Measurements from ENCODE around the gene PDK2. TPM values are rescaled to one million over a fixed set of nuclear protein-coding genes. Genes with fewer than 3 reads are reported as not detected.

Gene PDK2
- total and polyA plus RNA-seq, 9 of the 15 experiments (the other 6 are each of a cell fraction or from before 2014, with no cell fraction given) = 0.03 to 2.5 (median 1.4) TPM

DNA sequence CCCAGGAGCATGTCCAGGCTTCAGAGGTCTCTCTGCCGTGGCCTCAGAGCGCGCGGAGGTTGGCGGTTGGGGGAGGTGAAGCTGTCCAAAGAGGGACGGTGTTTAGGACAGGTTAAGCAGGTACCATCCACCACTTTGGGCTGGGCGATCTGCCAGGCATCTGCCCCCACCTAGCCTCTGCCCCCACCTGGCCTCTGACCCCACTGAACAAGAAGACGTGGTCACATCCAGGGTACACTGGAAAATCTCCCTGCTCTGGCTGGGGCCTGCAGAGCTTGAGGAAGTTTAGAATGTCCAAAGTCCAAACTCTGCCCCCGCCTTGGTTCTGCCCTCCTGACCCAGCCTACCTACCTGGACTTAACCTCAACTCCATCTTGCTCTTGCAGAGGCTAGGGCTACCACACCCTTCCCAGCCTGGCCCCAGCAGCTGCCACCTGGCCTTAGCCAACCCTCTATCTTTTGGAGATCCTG lies 37.6 kb upstream of the PDK2 start (continued):
- TF ChIP-seq, protein P1, sequence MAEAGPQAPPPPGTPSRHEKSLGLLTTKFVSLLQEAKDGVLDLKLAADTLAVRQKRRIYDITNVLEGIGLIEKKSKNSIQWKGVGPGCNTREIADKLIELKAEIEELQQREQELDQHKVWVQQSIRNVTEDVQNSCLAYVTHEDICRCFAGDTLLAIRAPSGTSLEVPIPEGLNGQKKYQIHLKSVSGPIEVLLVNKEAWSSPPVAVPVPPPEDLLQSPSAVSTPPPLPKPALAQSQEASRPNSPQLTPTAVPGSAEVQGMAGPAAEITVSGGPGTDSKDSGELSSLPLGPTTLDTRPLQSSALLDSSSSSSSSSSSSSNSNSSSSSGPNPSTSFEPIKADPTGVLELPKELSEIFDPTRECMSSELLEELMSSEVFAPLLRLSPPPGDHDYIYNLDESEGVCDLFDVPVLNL (CRISPR knock-in tag; IDR thresholded peaks at IDR 0.05; ENCODE audit: low read depth) = no peak
- TF ChIP-seq ZNF143 (CRISPR knock-in tag; IDR thresholded peaks at IDR 0.05) (no peak), ZNF140 (CRISPR knock-in tag; IDR thresholded peaks at IDR 0.05) (no peak)

DNA sequence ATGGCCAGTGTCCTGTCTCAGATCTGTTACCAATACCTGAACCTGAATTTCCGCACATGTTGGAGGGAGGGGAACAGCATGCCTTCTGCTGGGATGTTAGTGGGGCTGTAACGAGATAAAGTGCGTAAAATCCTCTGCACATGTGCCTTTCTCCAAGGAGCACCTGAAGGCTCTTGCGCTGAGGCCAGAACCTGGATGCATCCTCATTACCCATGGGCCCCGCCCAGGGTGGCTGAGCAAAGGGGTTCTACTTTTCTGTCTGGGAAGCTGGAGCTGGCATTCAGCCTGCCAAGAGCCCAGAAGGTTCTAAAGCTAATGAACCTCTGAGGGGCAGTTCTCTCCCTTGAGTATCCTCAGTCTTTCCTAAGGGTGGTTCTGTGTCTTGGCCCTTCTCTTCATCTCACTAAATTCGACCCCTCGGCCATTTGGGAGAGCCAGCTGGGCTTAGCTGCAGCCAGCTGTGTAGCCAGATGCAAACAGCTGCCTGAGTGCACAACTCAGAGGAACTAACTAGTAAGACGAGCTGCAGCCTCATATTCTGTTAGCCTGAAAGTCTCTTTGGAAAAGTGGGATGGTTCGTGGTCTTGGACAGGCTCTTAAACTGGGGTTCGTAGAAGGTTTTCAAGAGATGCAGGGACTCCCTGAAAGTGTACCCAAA lies 36.7 kb upstream of the PDK2 start:
- H3K27me3 ChIP-seq (ENCODE audit: control insufficient read depth in 2 of 2, insufficient read depth in 2 of 2, low read length in 2 of 2) = peaks cover 16 to 55% of the 10 kb centered on the region in 2 experiments; a peak in 4 of 5 replicates
- H3K4me3 ChIP-seq = no peak overlapping the region
- no peak overlapping the region for H3K4me2 ChIP-seq (ENCODE audit: insufficient read depth, low read length)
- in situ Hi-C loops (cut with MboI) = no loop called here
- H3K9me1 ChIP-seq (ENCODE audit: control insufficient read depth, insufficient read depth, low read length) = no peaks in the 10 kb centered on the region
- no peak overlapping the region for H2AFZ ChIP-seq (ENCODE audit: low read depth, low read length)
- peaks cover 4 to 15% of the 10 kb centered on the region in 2 experiments; a peak in 4 of 5 replicates for H3K4me1 ChIP-seq (replicated peaks in 1 of 2; ENCODE audit: control insufficient read depth in 2 of 2, insufficient read depth in 2 of 2, low read length in 2 of 2)
- peaks cover 3% of the 10 kb centered on the region; the same call in 1 of the 2 replicates for H4K20me1 ChIP-seq (replicated peaks; ENCODE audit: control insufficient read depth, insufficient read depth, low read length)
- H3K79me2 ChIP-seq (ENCODE audit: control insufficient read depth, insufficient read depth, low read length) = no peaks in the 10 kb centered on the region
- H3K9me3 ChIP-seq (replicated peaks; ENCODE audit: control insufficient read depth, insufficient read depth, low read depth, low read length) = no peaks in the 10 kb centered on the region
- intact Hi-C loops (cut with micrococcal nuclease) = no loop called here
- WGBS (ENCODE audit: insufficient coverage, low coverage, missing lambda C conversion rate) = 3% methylated on average over 10 of the region's 10 CpGs
- BruUV-seq (replicated peaks) = no TSS peak
- DNase-seq (ENCODE audit: extremely low read depth in 1 of 4, low spot score in 3 of 4) (no peak), ATAC-seq (no peak), FAIRE-seq (no peak)
- H3K9ac ChIP-seq (ENCODE audit: insufficient read depth in 1 of 2, low read depth in 2 of 2, low read length in 2 of 2) = no peak overlapping the region
- H3K36me3 ChIP-seq (ENCODE audit: control insufficient read depth, insufficient read depth, low read length) = no peaks in the 10 kb centered on the region
- ChIA-PET POLR2A (interaction anchor here (0.6 kb wide), 1 partner anchor 35 kb away, joined by 3 read pairs; no protein-coding TSS in a partner anchor), CTCF (ENCODE audit: low intra/inter-chr PET ratio) (no interaction called here)
- H3K27ac ChIP-seq (ENCODE audit: extremely low read depth, low read depth, low read length) = no peak overlapping the region
- TF ChIP-seq, protein P2, sequence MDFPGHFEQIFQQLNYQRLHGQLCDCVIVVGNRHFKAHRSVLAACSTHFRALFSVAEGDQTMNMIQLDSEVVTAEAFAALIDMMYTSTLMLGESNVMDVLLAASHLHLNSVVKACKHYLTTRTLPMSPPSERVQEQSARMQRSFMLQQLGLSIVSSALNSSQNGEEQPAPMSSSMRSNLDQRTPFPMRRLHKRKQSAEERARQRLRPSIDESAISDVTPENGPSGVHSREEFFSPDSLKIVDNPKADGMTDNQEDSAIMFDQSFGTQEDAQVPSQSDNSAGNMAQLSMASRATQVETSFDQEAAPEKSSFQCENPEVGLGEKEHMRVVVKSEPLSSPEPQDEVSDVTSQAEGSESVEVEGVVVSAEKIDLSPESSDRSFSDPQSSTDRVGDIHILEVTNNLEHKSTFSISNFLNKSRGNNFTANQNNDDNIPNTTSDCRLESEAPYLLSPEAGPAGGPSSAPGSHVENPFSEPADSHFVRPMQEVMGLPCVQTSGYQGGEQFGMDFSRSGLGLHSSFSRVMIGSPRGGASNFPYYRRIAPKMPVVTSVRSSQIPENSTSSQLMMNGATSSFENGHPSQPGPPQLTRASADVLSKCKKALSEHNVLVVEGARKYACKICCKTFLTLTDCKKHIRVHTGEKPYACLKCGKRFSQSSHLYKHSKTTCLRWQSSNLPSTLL (IDR thresholded peaks at IDR 0.05) = no peak
- TF ChIP-seq ZKSCAN8 (CRISPR knock-in tag; IDR thresholded peaks at IDR 0.05) (no peak), E2F3 (CRISPR knock-in tag; IDR thresholded peaks at IDR 0.05) (no peak), ZNF644 (tag; IDR thresholded peaks at IDR 0.05; ENCODE audit: low read depth) (no peak), EP300 (IDR thresholded peaks at IDR 0.05; ENCODE audit: low read length) (no peak), GATAD2A (IDR thresholded peaks at IDR 0.05) (no peak), ZNF354B (CRISPR knock-in tag; IDR thresholded peaks at IDR 0.05) (no peak), ZNF282 (CRISPR knock-in tag; IDR thresholded peaks at IDR 0.05) (no peak), ETV6 (IDR thresholded peaks at IDR 0.05; ENCODE audit: borderline replicate concordance in 1 of 2, low read depth in 2 of 2, low read length in 1 of 2) (no peak), ETV6 (CRISPR knock-in tag; IDR thresholded peaks at IDR 0.05; ENCODE audit: borderline replicate concordance) (no peak)
- TF ChIP-seq, protein P3, sequence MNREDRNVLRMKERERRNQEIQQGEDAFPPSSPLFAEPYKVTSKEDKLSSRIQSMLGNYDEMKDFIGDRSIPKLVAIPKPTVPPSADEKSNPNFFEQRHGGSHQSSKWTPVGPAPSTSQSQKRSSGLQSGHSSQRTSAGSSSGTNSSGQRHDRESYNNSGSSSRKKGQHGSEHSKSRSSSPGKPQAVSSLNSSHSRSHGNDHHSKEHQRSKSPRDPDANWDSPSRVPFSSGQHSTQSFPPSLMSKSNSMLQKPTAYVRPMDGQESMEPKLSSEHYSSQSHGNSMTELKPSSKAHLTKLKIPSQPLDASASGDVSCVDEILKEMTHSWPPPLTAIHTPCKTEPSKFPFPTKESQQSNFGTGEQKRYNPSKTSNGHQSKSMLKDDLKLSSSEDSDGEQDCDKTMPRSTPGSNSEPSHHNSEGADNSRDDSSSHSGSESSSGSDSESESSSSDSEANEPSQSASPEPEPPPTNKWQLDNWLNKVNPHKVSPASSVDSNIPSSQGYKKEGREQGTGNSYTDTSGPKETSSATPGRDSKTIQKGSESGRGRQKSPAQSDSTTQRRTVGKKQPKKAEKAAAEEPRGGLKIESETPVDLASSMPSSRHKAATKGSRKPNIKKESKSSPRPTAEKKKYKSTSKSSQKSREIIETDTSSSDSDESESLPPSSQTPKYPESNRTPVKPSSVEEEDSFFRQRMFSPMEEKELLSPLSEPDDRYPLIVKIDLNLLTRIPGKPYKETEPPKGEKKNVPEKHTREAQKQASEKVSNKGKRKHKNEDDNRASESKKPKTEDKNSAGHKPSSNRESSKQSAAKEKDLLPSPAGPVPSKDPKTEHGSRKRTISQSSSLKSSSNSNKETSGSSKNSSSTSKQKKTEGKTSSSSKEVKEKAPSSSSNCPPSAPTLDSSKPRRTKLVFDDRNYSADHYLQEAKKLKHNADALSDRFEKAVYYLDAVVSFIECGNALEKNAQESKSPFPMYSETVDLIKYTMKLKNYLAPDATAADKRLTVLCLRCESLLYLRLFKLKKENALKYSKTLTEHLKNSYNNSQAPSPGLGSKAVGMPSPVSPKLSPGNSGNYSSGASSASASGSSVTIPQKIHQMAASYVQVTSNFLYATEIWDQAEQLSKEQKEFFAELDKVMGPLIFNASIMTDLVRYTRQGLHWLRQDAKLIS (CRISPR knock-in tag; IDR thresholded peaks at IDR 0.05) = no peak

All from K562 (cell line).